Measurements from ENCODE around the gene PALLD.

The PALLD gene

GRCh38 chr4:168758351-168758876, 261.6 kb downstream of the PALLD start:
- ATAC-seq (ENCODE audit: insufficient read depth, low read depth) = no peak
- no peak overlapping the region for H2AFZ ChIP-seq (ENCODE audit: low read depth, low read length)
- no peak overlapping the region for H3K9ac ChIP-seq (ENCODE audit: low read depth, low read length)
- no peaks in the 10 kb centered on the region for H3K79me2 ChIP-seq (ENCODE audit: insufficient read depth, low read length)
- H3K36me3 ChIP-seq (ENCODE audit: insufficient read depth, low read length) = no peaks in the 10 kb centered on the region
- no peaks in the 10 kb centered on the region for H3K4me1 ChIP-seq (ENCODE audit: insufficient read depth, low read length)
- H4K20me1 ChIP-seq (ENCODE audit: insufficient read depth, low read length) = no peaks in the 10 kb centered on the region
- no peaks in the 10 kb centered on the region for H3K9me3 ChIP-seq (ENCODE audit: insufficient read depth, low read length, severe bottlenecking)
- DNase-seq = no peak
- TF ChIP-seq CTCF (IDR thresholded peaks at IDR 0.05; ENCODE audit: borderline replicate concordance, extremely low read depth, low read length, poor library complexity, severe bottlenecking) (no peak), EZH2 (IDR thresholded peaks at IDR 0.05; ENCODE audit: borderline replicate concordance, low read depth, low read length, severe bottlenecking) (no peak)
- no peak overlapping the region for H3K4me2 ChIP-seq (ENCODE audit: insufficient read depth, low read length)
- no peak overlapping the region for H3K27ac ChIP-seq (ENCODE audit: low read length)
- H3K27me3 ChIP-seq (ENCODE audit: insufficient read depth, low read length, poor library complexity) = no peaks in the 10 kb centered on the region
- H3K4me3 ChIP-seq (ENCODE audit: low read depth in 1 of 2, low read length in 2 of 2) = no peak overlapping the region

GRCh38 chr4:168759321-168759720, 262.5 kb downstream of the PALLD start:
- Histone ChIP-seq H3K36me3 (ENCODE audit: insufficient read depth, low read length) (no peaks in the 10 kb centered on the region), H3K79me2 (ENCODE audit: insufficient read depth, low read length) (no peaks in the 10 kb centered on the region), H3K27me3 (ENCODE audit: insufficient read depth, low read length, poor library complexity) (no peaks in the 10 kb centered on the region), H3K9me3 (ENCODE audit: insufficient read depth, low read length, severe bottlenecking) (no peaks in the 10 kb centered on the region), H3K27ac (ENCODE audit: low read length) (no peak overlapping the region), H3K9ac (ENCODE audit: low read depth, low read length) (no peak overlapping the region), H2AFZ (ENCODE audit: low read depth, low read length) (no peak overlapping the region), H3K4me2 (ENCODE audit: insufficient read depth, low read length) (no peak overlapping the region), H4K20me1 (ENCODE audit: insufficient read depth, low read length) (no peaks in the 10 kb centered on the region), H3K4me3 (ENCODE audit: low read depth in 1 of 2, low read length in 2 of 2) (no peak overlapping the region), H3K4me1 (ENCODE audit: insufficient read depth, low read length) (no peaks in the 10 kb centered on the region)
- DNase-seq = no peak
- no peak for TF ChIP-seq EZH2 (IDR thresholded peaks at IDR 0.05; ENCODE audit: borderline replicate concordance, low read depth, low read length, severe bottlenecking)
- TF ChIP-seq CTCF (IDR thresholded peaks at IDR 0.05; ENCODE audit: borderline replicate concordance, extremely low read depth, low read length, poor library complexity, severe bottlenecking) = no peak
- ATAC-seq (ENCODE audit: insufficient read depth, low read depth) = no peak

GRCh38 chr4:168759959-168760527, 263.2 kb downstream of the PALLD start:
- no peak overlapping the region for H3K9ac ChIP-seq (ENCODE audit: low read depth, low read length)
- H3K4me2 ChIP-seq (ENCODE audit: insufficient read depth, low read length) = no peak overlapping the region
- no peak overlapping the region for H3K4me3 ChIP-seq (ENCODE audit: low read depth in 1 of 2, low read length in 2 of 2)
- no peaks in the 10 kb centered on the region for H3K9me3 ChIP-seq (ENCODE audit: insufficient read depth, low read length, severe bottlenecking)
- no peak overlapping the region for H2AFZ ChIP-seq (ENCODE audit: low read depth, low read length)
- no peak overlapping the region for H3K27ac ChIP-seq (ENCODE audit: low read length)
- H4K20me1 ChIP-seq (ENCODE audit: insufficient read depth, low read length) = no peaks in the 10 kb centered on the region
- DNase-seq = no peak
- H3K36me3 ChIP-seq (ENCODE audit: insufficient read depth, low read length) = no peaks in the 10 kb centered on the region
- H3K27me3 ChIP-seq (ENCODE audit: insufficient read depth, low read length, poor library complexity) = no peaks in the 10 kb centered on the region
- no peaks in the 10 kb centered on the region for H3K79me2 ChIP-seq (ENCODE audit: insufficient read depth, low read length)
- ATAC-seq (ENCODE audit: insufficient read depth, low read depth) = no peak
- TF ChIP-seq CTCF (IDR thresholded peaks at IDR 0.05; ENCODE audit: borderline replicate concordance, extremely low read depth, low read length, poor library complexity, severe bottlenecking) (no peak), EZH2 (IDR thresholded peaks at IDR 0.05; ENCODE audit: borderline replicate concordance, low read depth, low read length, severe bottlenecking) (no peak)
- no peaks in the 10 kb centered on the region for H3K4me1 ChIP-seq (ENCODE audit: insufficient read depth, low read length)
